NOMO-1 (cell line): ENCODE results near the gene DENND4C.
A peak's percentile ranks its signal among the peaks of the same experiment; 100 is the strongest.
"Not testable (repeated sequence)": the region's sequence is repeated elsewhere in the genome, so short reads cannot be mapped to it uniquely, and the experiment has no call there.

Source experiments
- DNase-seq, 2 experiments: peaks; one replicate each; lab custom pipeline; 2025; ENCODE audit not compliant: unreplicated experiment in 2 of 2; lab: John Stamatoyannopoulos, UW

The DENND4C gene

DNA sequence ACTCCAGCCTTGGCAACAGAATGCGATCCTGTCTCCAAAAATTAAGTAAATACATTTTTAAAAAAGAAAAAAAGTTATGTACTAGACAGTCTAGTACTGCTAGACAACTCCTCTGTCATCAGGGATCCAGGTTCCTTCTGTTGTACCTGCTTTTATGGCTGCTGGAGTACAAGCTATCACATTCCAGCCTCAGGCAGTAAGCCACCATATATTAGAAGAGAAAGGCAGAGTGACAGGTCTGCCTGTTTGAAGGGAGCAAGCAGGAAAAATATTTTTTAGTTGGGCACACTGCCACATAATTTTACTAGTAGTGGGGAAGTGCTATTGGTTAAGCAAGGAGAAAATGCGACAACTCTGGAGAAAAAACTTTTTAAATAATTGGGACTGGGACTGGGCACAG is 138.6 kb downstream of the DENND4C start:
- DNase-seq, result no peak

GRCh38 chr9:19371942-19372341 is 141.4 kb downstream of the DENND4C start:
- no peak for DNase-seq

DNA sequence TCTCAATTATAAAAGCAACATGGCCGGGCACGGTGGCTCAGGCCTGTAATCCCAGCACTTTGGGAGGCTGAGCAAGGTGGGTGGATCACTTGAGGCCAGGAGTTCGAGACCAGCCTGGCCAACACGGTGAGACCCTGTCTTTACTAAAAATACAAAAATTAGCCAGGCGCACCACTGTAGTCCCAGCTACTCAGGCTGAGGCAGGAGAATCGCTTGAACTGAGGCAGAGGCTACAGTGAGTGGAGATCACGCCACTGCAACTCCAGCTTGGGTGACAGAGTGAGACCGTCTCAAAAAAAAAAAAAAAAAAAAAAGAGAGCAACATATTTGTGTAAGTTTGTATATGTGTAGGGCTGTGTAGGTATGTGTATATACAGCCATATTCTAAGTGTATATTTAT is 142.1 kb downstream of the DENND4C start:
- DNase-seq, result no peak

GRCh38 chr9:19373527-19373926 is 143.0 kb downstream of the DENND4C start:
- no peak for DNase-seq

GRCh38 chr9:19375538-19375937 is 145.0 kb downstream of the DENND4C start:
- DNase-seq, result no peak

DNA sequence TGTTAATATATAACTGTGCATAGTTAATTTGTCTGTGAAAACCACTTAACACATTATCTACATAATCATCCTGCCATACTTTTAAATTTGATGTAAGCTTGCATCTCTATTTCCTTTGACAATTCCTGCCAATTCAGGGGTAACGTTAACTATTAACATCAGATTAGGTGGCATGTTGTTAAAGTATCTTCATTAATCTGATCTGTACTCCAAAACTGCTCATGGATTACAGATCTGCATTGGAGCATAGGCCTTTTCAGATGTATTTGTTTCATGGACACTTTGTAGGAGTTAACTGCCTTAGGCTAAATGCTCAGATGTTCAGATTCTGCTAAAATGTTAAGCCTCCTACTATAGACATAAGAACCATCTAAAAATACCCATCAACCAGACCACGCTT is 146.4 kb downstream of the DENND4C start:
- DNase-seq, result no peak

GRCh38 chr9:19378164-19378563 is 147.7 kb downstream of the DENND4C start:
- peak in 1 of 2 experiments; percentile 32 for DNase-seq

GRCh38 chr9:19378647-19379046 is 148.2 kb downstream of the DENND4C start:
- no peak for DNase-seq

DNA sequence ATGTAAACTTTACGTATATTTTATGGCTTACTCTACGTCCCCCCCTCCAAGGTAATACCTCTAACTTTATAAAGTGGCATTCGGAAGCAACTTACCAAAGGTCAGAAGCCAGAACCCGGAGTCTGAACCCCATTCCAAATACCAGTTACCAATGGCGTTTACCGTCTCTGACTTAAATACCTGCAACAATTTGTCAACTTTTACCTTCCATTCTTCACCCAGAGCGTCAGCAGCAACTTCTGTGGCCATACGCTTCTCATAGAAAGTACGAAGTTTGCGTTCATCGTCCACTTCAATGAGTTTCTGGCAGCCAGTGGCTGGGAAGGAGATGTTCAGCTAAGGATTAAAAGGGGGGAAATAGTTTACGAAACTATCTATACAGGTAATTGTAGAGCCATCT is 148.8 kb downstream of the DENND4C start:
- no peak for DNase-seq

- DNase-seq, result no peak
Measured at GRCh38 chr9:19379697-19380046, 149.2 kb downstream of the DENND4C start.

DNA sequence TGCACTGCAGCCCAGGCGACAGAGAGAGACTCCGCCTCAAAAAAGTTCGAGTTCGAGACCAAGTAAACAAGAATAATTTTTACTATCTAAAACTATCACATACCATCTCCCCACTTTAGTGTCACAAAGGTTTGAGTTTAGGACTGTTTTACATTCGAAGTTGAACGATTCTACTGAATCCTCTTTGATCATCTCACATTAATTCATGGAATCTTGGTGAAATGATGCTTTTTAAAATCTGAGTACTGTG is 150.3 kb downstream of the DENND4C start:
- DNase-seq, result no peak

- no peak for DNase-seq
Measured at GRCh38 chr9:19381656-19382055, 151.2 kb downstream of the DENND4C start.

DNA sequence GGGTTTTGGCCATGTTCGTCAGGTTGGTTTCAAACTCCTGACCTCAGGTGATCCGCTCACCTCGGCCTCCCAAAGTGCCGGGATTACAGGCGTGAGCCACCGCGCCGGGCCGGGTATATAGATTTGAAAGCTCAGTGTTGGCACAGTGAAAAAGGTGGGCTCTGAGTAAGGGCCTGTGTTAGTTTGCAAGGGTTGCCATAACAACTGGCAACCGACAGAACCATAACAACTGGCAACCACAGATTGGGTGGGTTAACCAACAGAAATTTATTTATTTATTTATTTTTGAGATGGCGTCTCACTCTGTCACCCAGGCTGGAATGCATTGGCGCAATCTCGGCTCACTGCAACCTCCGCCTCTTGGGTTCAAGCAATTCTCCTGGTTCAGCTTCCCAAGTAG is 154.7 kb downstream of the DENND4C start:
- DNase-seq, result not testable (repeated sequence)

- DNase-seq, result no peak
Measured at GRCh38 chr9:19385786-19386501, 155.5 kb downstream of the DENND4C start.

- no peak for DNase-seq
Measured at GRCh38 chr9:19386502-19387044, 156.1 kb downstream of the DENND4C start.

DNA sequence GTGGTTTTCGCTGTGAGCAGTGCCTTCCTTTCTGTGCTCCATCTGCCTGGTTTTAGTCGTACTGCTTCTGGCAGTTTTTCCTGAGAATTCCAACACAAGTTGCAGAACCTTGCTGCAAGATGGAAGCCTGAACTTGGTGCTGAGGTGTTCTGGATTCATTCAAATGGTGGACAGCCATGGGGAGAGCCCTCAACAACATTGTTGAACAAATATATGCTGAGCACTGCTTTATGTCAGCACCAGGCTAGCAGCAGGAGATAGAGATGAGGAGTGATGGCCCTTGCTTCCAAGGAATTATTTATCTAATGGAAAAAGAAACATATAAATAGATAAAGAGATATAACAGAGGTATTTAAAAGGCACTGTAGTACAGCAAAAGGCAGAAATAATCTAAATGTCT is 156.8 kb downstream of the DENND4C start:
- no peak for DNase-seq

DNA sequence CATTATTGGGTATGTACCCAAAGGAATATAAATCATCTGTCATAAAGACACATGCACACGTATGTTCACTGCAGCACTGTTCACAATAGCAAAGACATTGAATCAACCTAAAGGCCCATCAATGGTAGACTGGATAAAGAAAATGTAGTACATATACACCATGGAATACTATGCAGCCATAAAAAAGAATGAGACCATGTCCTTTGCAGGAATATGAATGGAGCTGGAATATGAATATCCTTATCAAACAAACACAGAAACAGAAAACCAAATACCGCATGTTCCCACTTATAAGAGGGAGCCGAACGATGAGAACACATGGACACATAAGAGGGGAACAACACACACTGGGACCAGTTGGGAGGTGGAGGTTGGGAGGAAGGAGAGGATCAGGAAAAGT is 159.0 kb downstream of the DENND4C start:
- DNase-seq, result not testable (repeated sequence)

DNA sequence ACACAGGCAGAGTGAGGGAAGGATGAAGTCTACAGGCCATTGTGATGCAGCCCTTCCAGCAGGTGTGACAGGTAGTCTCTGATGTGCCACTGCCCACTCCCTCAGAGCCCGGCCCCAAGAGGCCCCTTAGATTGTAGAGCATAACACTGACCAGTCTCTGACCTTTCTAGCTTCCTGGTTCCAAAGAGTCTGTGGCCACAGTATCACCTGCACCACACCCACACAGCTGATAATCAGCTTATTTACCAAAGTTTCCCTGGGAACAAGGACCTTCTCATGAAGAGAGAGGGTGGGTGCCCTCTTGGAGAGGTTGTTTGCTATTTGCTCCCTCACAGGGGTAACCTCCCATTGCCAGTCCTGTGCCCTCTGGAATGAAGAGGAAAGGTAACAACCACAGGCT is 167.4 kb downstream of the DENND4C start:
- no peak for DNase-seq

DNA sequence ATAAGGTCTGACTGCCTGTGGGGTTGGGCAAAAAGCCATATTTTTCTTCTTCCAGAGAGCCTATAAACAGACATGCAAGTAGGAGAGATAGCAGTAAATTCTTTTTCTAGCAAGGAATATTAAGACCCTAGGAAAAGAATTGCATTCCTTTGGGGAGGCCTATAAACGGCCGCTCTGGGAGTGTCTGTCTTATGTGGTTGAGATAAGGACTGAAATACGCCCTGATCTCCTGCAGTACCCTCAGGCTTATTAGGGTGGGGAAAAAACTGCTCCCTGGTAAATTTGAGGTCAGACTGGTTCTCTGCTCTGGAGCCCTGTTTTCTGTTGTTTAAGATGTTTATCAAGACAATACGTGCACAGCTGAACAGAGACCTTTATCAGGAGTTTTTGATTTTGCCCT is 172.7 kb downstream of the DENND4C start:
- not testable (repeated sequence) for DNase-seq

GRCh38 chr9:19404283-19405075 is 174.0 kb downstream of the DENND4C start:
- no peak for DNase-seq

- DNase-seq, result no peak
Measured at GRCh38 chr9:19405771-19406170, 175.3 kb downstream of the DENND4C start.

- no peak for DNase-seq
Measured at GRCh38 chr9:19408316-19408692, 177.8 kb downstream of the DENND4C start.
